BE2C (cell line): ENCODE measurements around the gene PIP5K1B.

Source experiments
- DNase-seq: peaks from one replicate; pipeline ENCODE4 v3.0.0-alpha.2; 2020
- H3K27me3 ChIP-seq: fragments of 250-450 bp; sonication (Bioruptor Pico); 2 replicates; pipeline ENCODE4 v1.5.1; 2020; ENCODE audit warnings: mild to moderate bottlenecking
- H3K36me3 ChIP-seq: fragments of 250-450 bp; sonication (Bioruptor Pico); 2 replicates; pipeline ENCODE4 v1.5.1; 2020; ENCODE audit warnings: mild to moderate bottlenecking
- H3K4me1 ChIP-seq: fragments of 250-450 bp; sonication (Bioruptor Pico); 2 replicates; pipeline ENCODE4 v1.5.1; 2020
- H3K4me3 ChIP-seq: 2 replicates; pipeline ENCODE4 v1.5.1; 2011; ENCODE audit warnings: low read depth, low read length
- H3K9me3 ChIP-seq: fragments of 250-450 bp; sonication (Bioruptor Pico); 2 replicates; pipeline ENCODE4 v1.5.1; 2020
- TF ChIP-seq, protein P1 (sequence below): IDR thresholded peaks from 2 replicates; pipeline ENCODE4 v1.5.1; 2012; ENCODE audit warnings: mild to moderate bottlenecking, low read depth, low read length

PIP5K1B gene

DNA sequence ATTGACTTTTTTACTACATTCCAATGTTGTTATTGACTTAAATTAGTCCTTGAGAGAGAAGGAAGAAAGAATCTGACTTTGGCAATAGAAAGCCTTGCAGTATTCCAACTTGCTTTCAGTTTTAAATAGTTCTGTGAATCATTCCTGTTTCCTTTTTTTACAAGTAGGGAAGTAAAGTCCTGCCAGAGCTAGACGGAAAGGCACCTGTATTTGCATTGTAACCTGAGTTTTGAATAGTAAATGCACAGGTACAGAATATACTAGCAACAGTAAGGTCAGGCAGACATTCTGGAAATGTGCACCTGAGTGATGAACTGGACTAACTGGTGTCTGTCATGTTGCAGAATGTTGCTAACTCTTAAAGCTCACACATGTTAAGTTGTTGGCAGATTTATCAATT is 208.0 kb downstream of the PIP5K1B start:
- DNase-seq, result no peak

DNA sequence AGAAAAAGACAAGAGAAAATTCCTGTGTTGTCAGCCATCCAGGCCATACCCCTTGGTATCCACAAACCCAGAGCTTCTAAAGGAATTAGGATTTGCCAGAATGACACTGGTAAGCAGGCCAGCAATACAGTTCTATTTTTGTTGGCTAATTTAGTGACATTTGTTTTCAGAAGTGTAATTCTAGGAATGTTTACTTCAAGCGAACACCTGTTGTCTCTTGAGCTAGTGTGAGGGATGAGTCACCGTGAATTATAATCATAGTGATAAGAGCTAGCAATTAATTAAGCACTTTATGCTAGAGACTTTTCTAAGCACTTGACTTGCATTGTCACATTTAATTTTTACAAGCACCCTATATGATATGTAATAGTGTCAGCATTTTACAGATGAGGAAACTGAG is 209.7 kb downstream of the PIP5K1B start:
- H3K4me1 ChIP-seq, result no peaks in the 10 kb centered on the region
- peaks cover 3% of the 10 kb centered on the region; the same call in 1 of the 2 replicates for H3K27me3 ChIP-seq
- no peaks in the 10 kb centered on the region for H3K36me3 ChIP-seq
- H3K9me3 ChIP-seq, result no peaks in the 10 kb centered on the region
- TF ChIP-seq, protein P1, sequence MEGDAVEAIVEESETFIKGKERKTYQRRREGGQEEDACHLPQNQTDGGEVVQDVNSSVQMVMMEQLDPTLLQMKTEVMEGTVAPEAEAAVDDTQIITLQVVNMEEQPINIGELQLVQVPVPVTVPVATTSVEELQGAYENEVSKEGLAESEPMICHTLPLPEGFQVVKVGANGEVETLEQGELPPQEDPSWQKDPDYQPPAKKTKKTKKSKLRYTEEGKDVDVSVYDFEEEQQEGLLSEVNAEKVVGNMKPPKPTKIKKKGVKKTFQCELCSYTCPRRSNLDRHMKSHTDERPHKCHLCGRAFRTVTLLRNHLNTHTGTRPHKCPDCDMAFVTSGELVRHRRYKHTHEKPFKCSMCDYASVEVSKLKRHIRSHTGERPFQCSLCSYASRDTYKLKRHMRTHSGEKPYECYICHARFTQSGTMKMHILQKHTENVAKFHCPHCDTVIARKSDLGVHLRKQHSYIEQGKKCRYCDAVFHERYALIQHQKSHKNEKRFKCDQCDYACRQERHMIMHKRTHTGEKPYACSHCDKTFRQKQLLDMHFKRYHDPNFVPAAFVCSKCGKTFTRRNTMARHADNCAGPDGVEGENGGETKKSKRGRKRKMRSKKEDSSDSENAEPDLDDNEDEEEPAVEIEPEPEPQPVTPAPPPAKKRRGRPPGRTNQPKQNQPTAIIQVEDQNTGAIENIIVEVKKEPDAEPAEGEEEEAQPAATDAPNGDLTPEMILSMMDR, result no peak
- no peak overlapping the region for H3K4me3 ChIP-seq
- DNase-seq, result no peak

More for the DNA sequence above, 208.0 kb downstream of the PIP5K1B start:
- Histone ChIP-seq H3K9me3 (no peaks in the 10 kb centered on the region), H3K36me3 (no peaks in the 10 kb centered on the region), H3K27me3 (peaks cover 3% of the 10 kb centered on the region; the same call in 1 of the 2 replicates), H3K4me3 (no peak overlapping the region), H3K4me1 (no peaks in the 10 kb centered on the region)
- TF ChIP-seq, protein P1, result no peak

DNA sequence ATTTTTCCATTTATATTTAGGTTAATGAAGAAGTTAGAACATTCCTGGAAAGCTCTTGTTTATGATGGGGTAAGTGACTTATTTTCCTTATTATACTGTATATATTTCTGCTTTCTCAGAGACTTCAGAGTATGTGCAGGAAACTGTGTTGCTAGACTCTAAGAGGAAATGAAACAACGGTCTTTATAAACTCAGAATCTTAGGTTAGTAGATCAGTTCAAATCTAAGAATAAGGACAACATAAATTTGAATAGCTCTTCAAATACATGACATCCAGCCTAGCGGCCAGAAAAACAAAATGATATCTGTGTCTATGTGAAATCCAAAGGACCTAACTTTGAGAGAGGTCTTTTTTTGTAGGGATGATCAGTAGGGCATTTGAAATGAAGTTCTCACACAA is 214.6 kb downstream of the PIP5K1B start:
- DNase-seq, result no peak
- Histone ChIP-seq H3K4me3 (no peak overlapping the region), H3K4me1 (no peaks in the 10 kb centered on the region), H3K9me3 (no peaks in the 10 kb centered on the region), H3K27me3 (peaks cover 3% of the 10 kb centered on the region; the same call in 1 of the 2 replicates), H3K36me3 (no peaks in the 10 kb centered on the region)
- TF ChIP-seq, protein P1, result no peak

DNA sequence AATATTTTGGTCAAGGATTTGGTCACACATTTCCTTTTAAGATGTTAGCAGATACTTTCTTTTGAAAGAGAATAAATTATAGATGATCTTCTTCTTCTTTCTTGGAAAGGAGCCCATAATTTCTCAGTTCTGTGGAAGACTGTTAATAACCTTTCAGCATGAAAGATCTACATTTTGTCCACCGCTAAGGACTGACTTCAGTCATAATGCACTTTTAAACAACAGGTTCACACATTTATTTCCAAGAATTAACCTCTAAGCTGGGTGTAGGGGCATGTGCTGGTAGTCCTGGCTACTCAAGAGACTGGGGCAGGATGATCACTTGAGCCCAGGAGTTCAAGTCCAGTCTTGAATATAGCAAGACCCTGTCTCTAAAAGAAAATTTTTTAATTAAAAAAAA is 215.9 kb downstream of the PIP5K1B start:
- TF ChIP-seq, protein P1, result no peak
- no peak for DNase-seq
- Histone ChIP-seq H3K4me3 (no peak overlapping the region), H3K9me3 (no peaks in the 10 kb centered on the region), H3K36me3 (no peaks in the 10 kb centered on the region), H3K27me3 (0 out of 2 replicates have a peak, but pooled peaks cover 3% of the 10 kb centered on the region), H3K4me1 (no peaks in the 10 kb centered on the region)

DNA sequence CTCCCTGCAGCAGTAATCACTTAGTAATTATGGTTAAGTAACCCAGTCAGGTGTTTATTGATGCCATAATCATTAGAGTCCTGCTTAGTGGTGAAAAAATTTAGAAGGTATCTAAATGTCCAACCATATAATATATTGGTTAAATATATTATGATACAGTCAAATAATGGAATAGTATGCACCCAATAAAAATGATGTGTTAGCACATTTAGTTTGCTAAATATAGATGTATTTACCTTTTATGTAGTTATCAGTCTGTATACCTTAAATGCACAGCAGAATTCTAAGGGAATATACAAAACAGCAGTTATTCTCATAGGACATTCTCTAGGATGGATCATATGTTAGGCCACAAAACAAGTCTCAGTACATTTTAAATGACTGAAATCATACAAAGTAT is 218.4 kb downstream of the PIP5K1B start:
- Histone ChIP-seq H3K4me1 (no peaks in the 10 kb centered on the region), H3K27me3 (0 out of 2 replicates have a peak, but pooled peaks cover 3% of the 10 kb centered on the region), H3K36me3 (no peaks in the 10 kb centered on the region), H3K9me3 (no peaks in the 10 kb centered on the region), H3K4me3 (no peak overlapping the region)
- TF ChIP-seq, protein P1, result no peak
- no peak for DNase-seq

DNA sequence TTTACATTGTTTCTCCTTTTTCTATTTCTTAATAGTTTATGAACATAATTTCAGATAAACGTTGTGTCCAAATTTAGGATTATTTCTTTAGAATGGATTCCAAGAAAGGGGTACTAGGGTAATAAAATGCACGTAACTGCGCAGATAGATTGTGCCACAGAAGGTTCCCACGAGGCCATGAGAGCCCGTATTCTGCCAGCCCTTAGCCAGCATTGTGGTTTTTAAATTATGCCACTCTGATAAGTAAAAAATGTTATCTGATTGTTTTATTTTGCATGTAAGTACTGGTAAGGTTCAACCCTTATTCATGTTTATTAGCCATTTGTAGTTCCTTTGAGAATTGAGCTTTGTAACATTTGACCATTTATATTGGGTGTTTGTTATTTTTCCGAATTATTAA is 220.1 kb downstream of the PIP5K1B start:
- no peaks in the 10 kb centered on the region for H3K4me1 ChIP-seq
- H3K9me3 ChIP-seq, result no peaks in the 10 kb centered on the region
- no peak overlapping the region for H3K4me3 ChIP-seq
- no peak for DNase-seq
- H3K36me3 ChIP-seq, result no peaks in the 10 kb centered on the region
- H3K27me3 ChIP-seq, result 0 out of 2 replicates have a peak, but pooled peaks cover 3% of the 10 kb centered on the region
- TF ChIP-seq, protein P1, result no peak
